ENCODE data around the gene HGFAC.

The HGFAC gene

GRCh38 chr4:3486541-3487540, 45.1 kb downstream of the HGFAC start:
- no peak for DNase-seq

- DNase-seq, result no peak
These were observed 46.1 kb downstream of the HGFAC start for GRCh38 chr4:3487861-3488260.

GRCh38 chr4:3488820-3489219, 47.1 kb downstream of the HGFAC start:
- DNase-seq, result no peak

- DNase-seq, result no peak
These were observed 47.7 kb downstream of the HGFAC start for GRCh38 chr4:3489451-3489962.

GRCh38 chr4:3491681-3492405, 50.1 kb downstream of the HGFAC start:
- no peak for DNase-seq

DNA sequence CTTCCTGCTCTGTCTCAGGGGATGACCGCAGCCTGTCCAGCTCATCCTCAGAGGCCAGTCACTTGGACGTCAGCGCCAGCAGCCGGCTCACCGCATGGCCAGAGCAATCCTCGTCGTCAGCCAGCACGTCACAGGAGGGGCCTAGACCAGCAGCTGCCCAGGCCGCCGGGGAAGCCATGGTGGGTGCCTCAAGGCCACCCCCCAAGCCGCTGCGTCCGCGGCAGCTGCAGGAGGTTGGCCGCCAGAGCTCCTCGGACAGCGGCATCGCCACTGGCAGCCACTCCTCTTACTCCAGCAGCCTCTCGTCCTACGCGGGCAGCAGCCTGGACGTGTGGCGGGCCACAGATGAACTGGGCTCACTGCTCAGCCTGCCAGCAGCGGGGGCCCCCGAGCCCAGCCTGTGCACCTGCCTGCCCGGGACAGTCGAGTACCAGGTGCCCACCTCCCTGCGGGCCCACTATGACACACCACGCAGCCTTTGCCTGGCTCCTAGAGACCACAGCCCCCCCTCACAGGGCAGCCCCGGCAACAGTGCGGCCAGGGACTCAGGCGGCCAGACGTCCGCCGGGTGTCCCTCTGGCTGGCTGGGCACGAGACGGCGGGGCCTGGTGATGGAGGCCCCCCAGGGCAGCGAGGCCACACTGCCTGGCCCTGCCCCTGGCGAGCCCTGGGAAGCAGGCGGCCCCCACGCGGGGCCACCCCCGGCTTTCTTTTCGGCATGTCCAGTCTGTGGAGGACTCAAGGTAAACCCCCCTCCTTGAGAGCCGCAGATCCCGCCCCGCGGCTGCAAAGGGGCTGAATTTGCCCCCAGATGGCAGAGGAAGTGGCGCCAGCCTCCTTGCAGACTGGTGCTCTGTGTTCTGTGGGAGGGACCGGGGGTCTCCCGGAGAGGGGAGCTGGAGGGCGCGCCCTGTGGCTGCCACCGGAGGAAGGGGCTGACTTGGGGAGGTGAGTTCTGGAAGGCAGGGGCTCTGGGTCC, 51.3 kb downstream of the HGFAC start:
- DNase-seq, result no peak

- no peak for DNase-seq
These were observed 52.1 kb downstream of the HGFAC start for GRCh38 chr4:3493720-3494461.

GRCh38 chr4:3494462-3494871, 52.7 kb downstream of the HGFAC start:
- no peak for DNase-seq

DNA sequence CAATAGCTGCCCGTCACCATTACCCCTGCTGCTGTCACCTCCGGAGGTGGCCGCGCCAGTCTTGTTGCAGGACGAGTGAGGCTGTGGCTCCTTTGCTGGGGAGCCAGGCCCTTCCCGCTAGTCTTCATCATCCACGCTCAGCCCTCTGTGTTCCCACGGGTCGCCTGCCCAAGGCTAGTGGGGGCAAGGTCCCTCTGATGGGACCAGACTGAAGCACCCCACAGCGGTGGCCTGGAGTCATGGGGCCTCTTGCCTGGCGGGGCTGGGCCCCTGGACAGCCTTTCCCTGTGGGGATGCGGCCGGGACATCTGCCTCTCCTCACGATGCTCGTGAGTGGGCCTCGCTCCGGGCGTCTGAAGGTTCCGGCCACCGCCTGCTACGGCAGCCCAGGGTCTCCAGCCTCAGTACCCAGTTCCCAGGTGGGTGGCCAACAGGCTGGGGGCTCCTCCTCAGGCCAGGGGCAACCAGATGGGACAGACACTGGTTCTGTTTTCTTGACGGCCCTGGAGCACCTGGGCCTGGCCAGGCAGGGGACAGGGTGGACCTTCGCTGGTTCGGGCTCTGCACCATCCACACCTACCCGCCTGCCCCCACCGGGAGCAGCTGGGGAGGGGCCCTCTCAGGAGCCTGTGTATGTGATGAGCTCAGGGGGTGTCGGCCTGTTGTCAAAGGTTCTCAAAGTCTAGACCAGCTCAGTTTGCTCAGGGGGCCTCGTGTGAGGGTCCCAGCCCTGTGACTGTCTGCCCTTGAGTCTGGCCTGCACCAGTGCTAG, 53.6 kb downstream of the HGFAC start:
- DNase-seq, result no peak

DNA sequence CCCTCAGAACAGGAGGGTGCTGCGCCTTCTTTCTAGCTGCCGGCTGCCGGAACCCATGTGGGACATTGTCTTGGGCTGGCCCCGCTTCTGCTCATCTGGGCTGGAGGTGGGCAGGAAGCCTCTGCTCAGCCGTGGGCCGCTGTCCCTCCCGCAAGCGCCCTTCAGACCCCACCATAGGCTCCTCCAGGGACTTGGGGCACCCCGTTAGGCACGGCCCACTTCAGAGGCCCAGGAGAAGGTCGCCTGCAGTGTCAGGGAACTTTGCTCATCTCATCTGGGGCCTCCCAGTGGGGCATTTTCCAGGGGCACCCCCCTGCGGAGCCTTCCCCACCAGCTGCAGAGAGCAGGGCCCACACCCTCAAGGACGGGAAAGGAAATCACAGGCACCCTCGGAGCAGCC, 54.3 kb downstream of the HGFAC start:
- DNase-seq, result no peak

- no peak for DNase-seq
These were observed 55.3 kb downstream of the HGFAC start for GRCh38 chr4:3497095-3497494.

DNA sequence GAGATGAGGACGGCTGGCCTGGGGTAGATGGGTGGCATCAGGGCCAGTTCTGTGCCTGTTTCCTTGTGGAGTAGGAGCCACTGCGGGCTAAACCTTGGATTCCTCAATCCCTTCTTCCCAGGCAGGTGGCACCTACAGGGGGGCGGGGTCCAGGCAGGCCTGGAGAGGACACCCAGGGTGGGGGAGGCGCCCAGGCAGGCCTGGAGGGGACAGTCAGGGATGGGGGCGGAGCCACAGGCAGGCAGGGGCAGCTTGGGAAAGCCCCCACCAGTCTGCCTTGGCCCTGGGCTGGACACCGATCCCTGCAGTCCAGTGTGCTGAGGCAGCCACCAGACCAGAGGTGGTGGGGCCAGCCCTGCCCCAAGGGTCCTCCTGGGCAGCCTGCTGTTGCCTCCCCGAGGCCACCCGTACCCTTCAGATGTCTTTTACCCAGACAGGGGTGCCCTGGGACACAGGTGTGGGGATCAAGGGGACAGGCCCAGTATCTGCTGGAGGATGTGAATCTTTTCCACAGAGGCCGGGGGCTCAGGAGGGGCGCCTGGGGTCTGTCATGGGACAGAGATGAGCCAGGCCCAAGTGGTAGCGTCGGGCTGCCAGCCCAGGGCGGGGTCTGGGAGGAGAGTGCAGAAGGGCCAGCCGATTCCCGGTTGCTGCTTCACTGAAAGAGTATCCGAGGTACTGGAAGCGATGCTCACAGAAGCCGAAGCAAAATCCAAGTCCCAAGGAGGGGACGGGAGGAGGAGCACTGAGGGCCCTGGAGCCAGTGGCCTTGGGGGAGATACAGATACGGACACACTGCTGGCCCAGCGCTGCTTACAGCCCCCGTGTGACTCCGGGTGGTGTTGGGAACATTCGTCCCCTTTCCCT, 56.0 kb downstream of the HGFAC start:
- no peak for DNase-seq

GRCh38 chr4:3498407-3498806, 56.6 kb downstream of the HGFAC start:
- DNase-seq, result no peak
